KOPT-K1 (cell line): ENCODE results near the gene LIPC.

Experiments used
- H3K27ac ChIP-seq: fragments of 200-600 bp; sonication (generic); 2 replicates; pipeline ENCODE4 v1.5.1; 2016; ENCODE audit warnings: antibody characterized with exemption, mild to moderate bottlenecking, low read depth, low read length; ENCODE audit not compliant: poor library complexity, severe bottlenecking
- H3K36me3 ChIP-seq: fragments of 200-600 bp; sonication (generic); 2 replicates; pipeline ENCODE4 v1.5.1; 2017; ENCODE audit warnings: antibody characterized with exemption, mild to moderate bottlenecking, low read length, moderate library complexity; ENCODE audit not compliant: insufficient read depth
- H3K9me3 ChIP-seq: fragments of 200-600 bp; sonication (generic); 2 replicates; pipeline ENCODE4 v1.5.1; 2017; ENCODE audit warnings: antibody characterized with exemption, low read length, mild to moderate bottlenecking; ENCODE audit not compliant: insufficient read depth, poor library complexity, severe bottlenecking

LIPC gene

DNA sequence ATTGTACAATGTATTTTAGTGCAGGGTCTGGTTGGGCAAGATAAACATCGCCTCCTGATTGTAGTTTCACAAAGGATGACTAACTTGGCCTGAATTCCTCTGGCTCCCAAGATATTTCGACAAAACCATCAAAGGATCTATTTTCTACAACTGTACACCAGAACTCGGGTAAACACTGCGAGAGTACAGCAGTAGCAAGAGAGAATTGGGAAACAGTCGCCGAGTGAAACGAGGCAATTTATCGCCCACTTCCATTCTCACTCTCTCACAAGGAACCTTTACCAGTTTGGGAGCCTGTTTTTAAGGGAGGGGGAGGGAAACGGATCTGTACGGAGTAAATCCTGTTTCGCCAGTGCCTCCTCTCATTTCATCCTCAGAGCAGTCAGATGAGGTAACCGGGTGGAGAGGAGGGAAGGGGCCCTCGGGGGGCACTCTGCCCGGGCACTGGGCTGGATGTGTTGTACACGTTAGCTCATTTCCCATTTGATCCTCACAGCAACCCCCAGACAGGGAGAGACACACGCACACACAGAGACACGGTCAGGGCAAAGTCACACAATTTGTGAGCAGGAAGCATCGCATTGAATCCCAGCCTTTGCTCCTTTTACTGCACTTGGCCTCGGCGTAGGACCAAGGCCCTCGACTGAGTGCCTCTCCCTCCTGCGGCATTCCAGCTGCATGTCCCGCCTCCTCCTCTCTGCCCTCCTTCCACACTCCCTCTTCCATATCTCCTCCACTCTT, 120.1 kb downstream of the LIPC start:
- H3K9me3 ChIP-seq, result no peaks in the 10 kb centered on the region
- peak overlapping the region; percentile 95 for H3K27ac ChIP-seq
- no peaks in the 10 kb centered on the region for H3K36me3 ChIP-seq

DNA sequence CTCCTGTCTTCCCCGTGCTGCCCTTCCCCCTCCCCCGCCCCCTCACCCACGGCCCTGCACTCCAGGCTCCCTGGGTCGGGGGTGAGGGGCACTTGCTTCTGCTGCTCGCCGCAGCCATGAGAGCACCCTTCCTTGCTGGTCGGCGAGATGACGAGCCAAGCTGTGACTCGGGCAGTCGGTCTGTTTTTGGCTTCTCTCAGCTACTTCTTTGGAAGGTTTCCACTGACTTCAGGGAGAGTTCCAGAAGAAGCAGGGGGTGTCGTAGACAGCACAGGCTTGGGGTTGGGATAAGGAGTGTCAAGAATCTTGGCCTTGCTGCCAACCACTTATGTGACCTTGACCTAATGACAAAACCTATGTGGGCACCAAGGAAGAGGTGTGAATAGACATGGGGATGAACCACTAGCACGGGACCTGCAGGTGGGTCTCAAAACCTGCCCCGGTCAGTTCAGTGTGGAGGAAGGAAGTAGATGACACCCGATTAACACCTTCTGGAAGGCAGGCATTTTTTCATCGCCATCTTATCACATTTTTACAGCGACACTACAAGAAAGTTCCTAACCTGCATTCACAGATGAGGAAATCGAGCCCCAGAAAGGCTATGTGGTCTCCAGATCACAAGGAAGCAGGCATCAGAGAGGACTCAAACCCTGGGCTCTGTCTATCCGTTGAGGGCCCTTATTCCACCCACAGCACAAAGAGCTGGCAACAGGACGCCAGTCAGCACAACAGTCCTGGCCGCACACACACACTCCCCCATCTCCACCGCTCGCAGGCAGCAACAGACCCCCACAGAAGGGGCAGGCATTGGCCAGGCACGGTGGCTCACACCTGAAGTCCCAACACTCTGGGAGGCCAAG, 120.9 kb downstream of the LIPC start:
- Histone ChIP-seq H3K36me3 (no peaks in the 10 kb centered on the region), H3K9me3 (no peaks in the 10 kb centered on the region), H3K27ac (peak overlapping the region; percentile 95)

DNA sequence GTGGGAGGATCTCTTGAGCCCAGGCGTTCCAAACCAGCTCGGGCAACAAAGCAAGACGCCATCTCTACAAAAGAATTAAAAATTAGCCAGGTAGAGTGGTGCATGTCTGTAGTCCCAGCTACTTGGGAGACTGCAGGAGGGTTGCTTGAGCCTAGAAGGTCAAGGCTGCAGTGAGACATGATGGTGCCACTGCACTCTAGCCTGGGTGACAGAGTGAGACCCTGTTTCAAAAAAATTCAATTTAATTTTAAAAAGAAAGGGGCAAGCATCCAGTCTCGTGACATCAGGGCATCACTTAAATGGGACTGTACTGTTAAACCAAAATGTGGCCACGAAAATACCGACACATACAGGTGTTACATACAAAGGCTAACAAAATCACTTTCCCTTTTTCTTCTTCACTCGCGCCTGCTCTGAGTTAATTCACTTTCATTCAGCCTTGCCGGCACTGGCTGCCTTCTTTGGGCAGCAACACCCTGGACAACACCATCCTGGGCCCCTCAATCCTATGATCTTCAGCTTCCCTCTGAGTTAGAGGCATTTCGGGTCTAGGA, 121.7 kb downstream of the LIPC start:
- Histone ChIP-seq H3K9me3 (no peaks in the 10 kb centered on the region), H3K27ac (peak overlapping the region; percentile 95)

DNA sequence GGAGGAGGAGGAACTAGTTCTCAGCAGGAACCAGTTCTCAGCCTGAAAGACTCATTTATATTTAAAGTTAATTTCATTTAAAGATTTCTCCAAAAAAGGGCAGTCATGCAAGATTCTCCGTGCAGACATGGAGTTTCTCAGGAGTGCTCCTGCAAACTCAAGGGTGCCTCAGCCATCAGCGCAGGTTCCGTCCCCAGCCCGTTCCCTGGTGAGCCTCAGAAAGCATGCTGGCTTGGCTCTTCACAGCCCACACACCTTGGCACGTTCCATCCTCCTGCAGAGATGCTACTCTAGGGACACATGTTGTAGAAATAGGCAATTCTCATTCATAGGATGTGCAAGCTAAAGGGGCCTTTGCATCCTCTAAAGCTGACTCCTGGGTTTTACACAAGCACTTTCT, 123.0 kb downstream of the LIPC start:
- Histone ChIP-seq H3K27ac (peak overlapping the region; percentile 95), H3K36me3 (no peaks in the 10 kb centered on the region), H3K9me3 (no peaks in the 10 kb centered on the region)

More for the DNA sequence above, 121.7 kb downstream of the LIPC start:
- H3K36me3 ChIP-seq, result no peaks in the 10 kb centered on the region

DNA sequence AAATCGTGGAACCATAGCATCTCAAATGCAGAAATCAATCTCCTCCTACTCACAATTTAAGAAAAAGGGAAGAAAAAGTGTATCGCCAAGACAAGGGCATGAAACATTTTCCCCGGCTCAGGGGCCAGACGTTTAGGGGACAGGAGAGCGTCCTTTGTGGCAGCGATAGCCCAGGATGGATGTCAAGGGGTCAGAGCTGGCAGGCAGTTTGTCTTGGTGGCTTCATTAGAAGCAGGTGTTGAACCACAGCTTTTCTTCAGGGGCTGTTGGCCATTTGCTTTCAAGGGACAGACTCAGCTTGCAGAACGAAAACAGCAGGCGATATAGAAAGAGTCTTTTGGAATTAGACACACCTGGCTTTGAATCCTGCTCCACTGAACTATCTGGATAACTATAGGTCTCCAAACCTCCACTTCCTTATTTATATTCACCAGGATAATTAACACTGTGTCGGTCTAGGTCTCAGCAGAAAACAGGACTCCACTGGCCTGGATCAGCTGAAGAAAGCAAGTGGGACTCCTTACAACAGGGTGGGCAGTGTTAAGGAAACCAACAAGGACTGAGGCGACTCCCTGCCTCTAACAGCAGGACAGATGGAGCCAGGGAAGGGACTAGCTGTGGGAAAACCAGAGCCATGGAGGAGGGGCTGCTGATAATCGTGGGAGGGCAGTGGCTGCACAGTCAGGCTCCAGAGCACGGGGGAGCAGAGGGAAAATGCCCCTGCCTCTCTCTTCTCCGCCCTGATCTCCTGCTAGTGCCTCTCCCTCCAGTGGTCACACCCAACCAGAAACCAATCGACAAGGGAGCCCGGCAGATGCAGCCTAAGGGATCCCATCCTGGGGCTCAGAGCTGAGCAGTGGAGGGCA, 123.6 kb downstream of the LIPC start:
- no peaks in the 10 kb centered on the region for H3K36me3 ChIP-seq
- peak overlapping the region; percentile 95 for H3K27ac ChIP-seq
- no peaks in the 10 kb centered on the region for H3K9me3 ChIP-seq

DNA sequence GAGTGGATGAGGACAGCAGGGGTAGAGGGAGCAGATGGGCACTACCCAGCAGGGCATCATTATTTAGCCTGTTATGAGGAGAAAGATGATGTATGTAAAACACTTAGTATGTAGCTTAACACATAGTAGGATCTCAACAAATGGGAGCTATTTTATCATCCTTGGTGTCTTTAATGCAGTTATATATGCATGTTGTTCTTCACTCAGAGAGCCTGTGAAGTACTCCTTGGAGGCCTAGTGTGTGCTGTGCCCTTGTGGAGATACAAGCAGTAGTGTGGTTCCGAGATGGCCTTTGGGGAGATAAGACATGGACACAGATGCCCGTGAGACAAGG, 124.2 kb downstream of the LIPC start:
- Histone ChIP-seq H3K27ac (peak overlapping the region; percentile 95), H3K9me3 (no peaks in the 10 kb centered on the region), H3K36me3 (no peaks in the 10 kb centered on the region)

DNA sequence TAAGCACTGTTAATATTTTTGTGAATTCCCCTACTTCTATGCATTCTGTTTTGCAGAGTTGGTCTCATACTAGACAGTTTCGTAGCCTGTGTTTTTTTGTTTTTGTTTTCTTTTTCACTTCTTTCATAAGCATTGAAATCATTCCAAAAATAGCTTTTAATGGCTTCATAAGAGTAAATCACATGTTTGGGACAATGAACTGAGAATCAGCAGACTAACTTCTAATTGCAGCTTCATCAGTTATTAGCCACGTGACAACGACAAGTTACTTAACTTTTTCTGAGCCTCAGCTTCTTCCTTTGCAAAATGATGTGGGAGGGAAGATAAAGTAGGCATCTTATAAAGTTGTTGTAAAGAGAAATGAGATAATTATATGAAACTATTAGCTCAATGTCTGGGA, 124.8 kb downstream of the LIPC start:
- Histone ChIP-seq H3K9me3 (no peaks in the 10 kb centered on the region), H3K36me3 (no peaks in the 10 kb centered on the region), H3K27ac (no peak overlapping the region)

DNA sequence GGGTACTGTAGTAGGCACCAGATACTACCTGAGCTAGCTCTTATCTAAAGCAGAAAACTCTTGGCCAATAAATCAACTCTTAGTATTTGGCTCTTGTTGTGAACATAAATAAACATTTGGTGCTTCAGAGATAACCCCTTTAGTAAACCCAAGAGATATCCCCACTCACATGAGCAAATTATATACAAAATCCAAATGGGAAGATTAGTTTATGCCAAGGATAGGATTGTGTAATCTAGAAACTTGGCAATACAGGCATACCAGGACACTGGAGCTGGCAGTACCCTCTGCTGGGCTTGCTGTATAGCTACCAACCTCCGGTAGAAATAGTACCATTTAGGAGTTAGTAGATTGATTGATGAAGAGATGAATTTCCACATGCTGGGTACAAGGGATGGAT, 127.0 kb downstream of the LIPC start:
- H3K36me3 ChIP-seq, result no peaks in the 10 kb centered on the region
- no peak overlapping the region for H3K27ac ChIP-seq
- no peaks in the 10 kb centered on the region for H3K9me3 ChIP-seq

DNA sequence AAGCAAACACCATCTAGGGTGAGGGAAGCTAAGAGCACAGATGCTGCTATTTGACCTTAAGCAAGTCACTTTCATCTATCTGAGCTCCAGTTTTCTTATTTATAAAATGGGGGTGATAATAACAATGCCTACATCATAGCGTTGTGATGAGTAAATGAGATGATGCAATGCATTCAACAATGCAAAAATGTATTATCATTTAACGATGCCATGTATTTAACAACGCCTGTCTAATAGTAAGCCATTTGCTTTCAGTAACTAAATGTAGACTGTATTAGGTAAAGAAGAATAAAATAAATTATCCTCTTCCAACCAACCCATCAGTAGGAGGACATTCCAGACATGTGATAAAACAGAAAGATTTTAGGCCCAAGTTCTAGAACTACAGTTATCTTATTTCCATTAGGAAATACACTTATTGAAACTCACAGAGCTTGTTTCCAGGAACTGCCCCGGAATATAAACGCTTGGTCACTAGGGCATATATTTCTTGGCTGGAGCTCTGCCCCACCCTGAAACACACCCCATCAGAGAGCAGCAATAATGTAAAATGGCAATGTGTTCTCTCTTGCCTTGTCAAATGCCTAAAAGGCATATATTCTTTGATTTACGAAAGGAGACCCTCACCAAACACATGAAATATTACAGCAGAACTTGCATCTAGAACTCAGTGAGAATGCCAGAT, 128.3 kb downstream of the LIPC start:
- Histone ChIP-seq H3K27ac (no peak overlapping the region), H3K36me3 (no peaks in the 10 kb centered on the region), H3K9me3 (no peaks in the 10 kb centered on the region)

DNA sequence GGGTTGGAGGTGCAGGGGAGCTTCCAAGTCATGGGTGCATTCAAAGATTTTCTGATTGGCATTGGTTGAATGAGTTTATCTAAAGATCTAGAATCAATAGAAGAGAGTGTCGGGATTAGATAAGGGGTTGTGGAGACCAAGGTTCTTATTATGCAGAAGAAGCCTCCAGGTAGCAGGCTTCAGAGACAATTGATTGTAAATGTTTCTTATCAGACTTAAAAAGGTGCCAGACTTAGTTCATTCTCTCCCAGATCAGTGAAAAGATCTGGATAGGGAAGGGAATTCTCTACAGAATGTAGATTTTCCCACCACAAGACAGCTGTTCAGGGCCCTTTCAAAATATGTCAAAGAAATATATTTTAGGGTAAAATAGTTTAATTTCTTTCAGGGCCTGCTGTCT, 129.5 kb downstream of the LIPC start:
- H3K27ac ChIP-seq, result no peak overlapping the region
- H3K9me3 ChIP-seq, result no peaks in the 10 kb centered on the region

DNA sequence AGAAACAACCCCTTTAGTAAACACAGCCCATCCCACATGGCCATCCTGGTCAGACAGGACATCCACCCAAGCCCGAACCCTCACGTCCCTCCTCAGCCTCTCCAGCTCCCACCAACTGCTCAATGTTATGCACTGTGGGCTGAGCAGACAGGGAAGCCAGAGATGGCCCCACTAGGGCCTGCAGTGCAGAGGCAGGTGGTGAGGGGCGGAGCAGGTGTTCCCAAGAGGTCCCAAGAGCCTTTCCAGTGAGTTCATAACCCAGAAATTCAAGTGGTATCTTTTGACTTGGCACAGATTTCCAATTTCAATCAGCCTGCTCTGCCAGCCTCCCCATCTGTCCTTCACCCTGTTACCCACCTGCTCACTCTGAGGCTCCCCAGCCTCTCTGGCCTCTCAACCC, 130.3 kb downstream of the LIPC start:
- Histone ChIP-seq H3K36me3 (no peaks in the 10 kb centered on the region), H3K9me3 (no peaks in the 10 kb centered on the region), H3K27ac (no peak overlapping the region)

More for the DNA sequence above, 129.5 kb downstream of the LIPC start:
- no peaks in the 10 kb centered on the region for H3K36me3 ChIP-seq

DNA sequence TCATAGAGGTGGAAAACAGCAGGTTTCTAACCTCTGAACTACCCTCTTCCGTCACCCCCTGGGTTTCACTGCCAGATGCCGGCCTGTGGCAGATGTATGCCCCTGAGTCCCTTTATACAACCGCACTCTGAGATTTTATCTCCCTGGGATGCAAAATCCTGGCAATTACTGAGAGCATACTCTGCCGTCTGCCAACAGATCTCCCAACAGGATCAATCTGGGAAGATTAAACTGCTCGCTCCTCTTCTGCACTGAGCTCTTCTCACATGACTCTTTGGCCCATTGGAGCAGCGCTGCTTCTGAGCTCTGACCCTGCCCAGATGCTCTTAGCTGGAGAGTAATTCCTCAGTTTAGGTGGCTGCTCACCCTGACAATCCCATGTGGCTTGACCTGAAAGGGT, 133.2 kb downstream of the LIPC start:
- no peak overlapping the region for H3K27ac ChIP-seq
- H3K36me3 ChIP-seq, result no peaks in the 10 kb centered on the region
- H3K9me3 ChIP-seq, result peaks cover 4% of the 10 kb centered on the region

DNA sequence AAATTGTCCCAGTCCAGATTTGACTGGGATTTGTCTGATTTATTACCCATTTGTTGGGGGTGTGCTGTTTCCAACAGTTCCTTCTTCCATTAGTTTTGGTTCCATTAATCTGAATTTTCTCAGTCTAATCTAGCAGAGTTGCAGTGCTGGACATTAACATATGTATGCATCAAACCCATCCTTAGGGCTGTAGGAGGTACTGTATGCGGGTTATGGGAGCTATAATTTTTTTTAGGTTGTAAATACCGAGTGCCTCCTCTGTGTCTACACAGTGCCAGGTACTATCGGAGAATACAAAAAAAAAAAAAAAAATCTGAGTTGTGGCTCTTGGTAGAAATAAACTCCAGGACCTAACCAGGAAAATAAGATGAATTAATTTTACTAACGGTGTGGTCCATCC, 133.8 kb downstream of the LIPC start:
- H3K36me3 ChIP-seq, result no peaks in the 10 kb centered on the region
- H3K27ac ChIP-seq, result no peak overlapping the region
- peaks cover 4% of the 10 kb centered on the region for H3K9me3 ChIP-seq

DNA sequence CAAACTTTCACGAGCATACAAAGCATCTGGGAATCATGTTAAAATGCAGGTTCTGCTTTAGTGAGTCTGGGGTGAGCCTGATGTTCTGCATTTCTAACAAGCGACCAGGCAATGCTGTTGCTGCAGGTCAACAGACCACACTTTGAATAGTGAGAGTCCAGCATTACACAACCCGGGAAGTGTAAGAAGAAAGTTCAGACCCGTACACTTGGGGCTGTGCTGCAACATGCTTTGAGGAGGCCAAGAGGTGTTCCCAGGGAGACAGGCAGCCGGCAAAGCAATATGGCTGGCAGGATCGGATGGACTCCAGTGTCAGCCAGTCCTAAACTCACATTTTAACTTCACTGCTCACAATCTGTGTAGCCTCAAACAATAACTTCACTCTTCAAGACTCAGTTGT, 134.2 kb downstream of the LIPC start:
- no peaks in the 10 kb centered on the region for H3K36me3 ChIP-seq
- no peak overlapping the region for H3K27ac ChIP-seq
- peaks cover 4% of the 10 kb centered on the region for H3K9me3 ChIP-seq
